Right lobe of liver (tissue), 6 donors: ENCODE results near the gene SMIM27. TPM values are rescaled to one million over a fixed set of nuclear protein-coding genes. Genes with fewer than 3 reads are reported as not detected.
"Not testable (repeated sequence)": the region's sequence is repeated elsewhere in the genome, so short reads cannot be mapped to it uniquely, and the experiment has no call there.

ENCODE experiments used
- ATAC-seq, 4 donors: fragments of 200-7000 bp; cut with Tn5 transposase; one replicate each; pipeline ENCODE4 v1.9.1; 2020; ENCODE audit warnings: mild to moderate bottlenecking in 4 of 4, moderate library complexity in 4 of 4
- DNase-seq, 3 donors: peaks; one replicate each; pipeline ENCODE4 v3.0.0-alpha.2; 2020
- H3K27ac ChIP-seq, 3 donors: fragments of 200-600 bp; one replicate each; pipeline ENCODE4 v1.8.0; 2022
- H3K27me3 ChIP-seq, 2 donors: fragments of 200-600 bp; one replicate each; pipeline ENCODE4 v1.8.0; 2022
- H3K36me3 ChIP-seq, 4 donors: fragments of 200-600 bp; sonication (generic) in 1 of 4; one replicate each; pipeline versions ENCODE4 v1.5.1 to v1.8.0; 2017 to 2022; ENCODE audit warnings: control low read depth in 1 of 4
- H3K4me1 ChIP-seq, 4 donors: fragments of 200-600 bp; sonication (generic) in 1 of 4; one replicate each; pipeline versions ENCODE4 v1.5.1 to v1.8.0; 2017 to 2022; ENCODE audit warnings: control low read depth in 1 of 4
- H3K4me3 ChIP-seq, 3 donors: fragments of 200-600 bp; one replicate each; pipeline ENCODE4 v1.8.0; 2022
- H3K9me3 ChIP-seq, 4 donors: fragments of 200-600 bp; sonication (generic) in 1 of 4; one replicate each; pipeline versions ENCODE4 v1.5.1 to v1.8.0; 2017 to 2022; ENCODE audit warnings: control low read depth in 1 of 4
- POLR2A ChIP-seq: fragments of 450-650 bp; IDR thresholded peaks from one replicate; pipeline ENCODE4 v1.6.1; 2017; ENCODE audit warnings: antibody characterized with exemption, mild to moderate bottlenecking
- WGBS: methylation state at CpG from one replicate; pipeline ENCODE4 v1.1.6; 2018; ENCODE audit warnings: low coverage, low lambda C conversion rate; ENCODE audit not compliant: insufficient coverage; ENCODE audit errors: missing lambda C conversion rate; 5-methylcytosine and 5-hydroxymethylcytosine counted together
- intact Hi-C, 2 donors: fragments of 100-400 bp; cut with DNase I; formaldehyde crosslinking; loops; one replicate each; pipeline versions ENCODE4 v1.11.2 to v1.14.1; 2022
- total RNA-seq, 6 experiments: library from RNA; depleted of rRNA in 2 of 6; stranded (reverse); fragments of >200 nt in 2 of 6; fragmentation: NEBNext Ultra II Directional in 3 of 6; extraction: Animal tissue kit (Norgen Biotek cat#: 25700) in 3 of 6; gene quantifications; one replicate each; pipeline versions ENCODE4 v1.1.0 to v1.2.4, GENCODE V29; 2016 to 2023
- TF ChIP-seq, protein P1 (sequence below), 4 donors: fragments of 200-600 bp in 3 of 4; fragments of 450-650 bp in 1 of 4; IDR thresholded peaks; one replicate each; pipeline versions ENCODE4 v1.5.1 to v1.8.0; 2016 to 2022; ENCODE audit warnings: antibody characterized with exemption in 4 of 4, mild to moderate bottlenecking in 2 of 4
- donor health status: DM: no; HTN: yes; CAD: no.
- donor health status: DM: no; HTN: no; CAD: no.
- donor health status: DM: no; HTN: no; CAD: no.
- donor health status: DM: no; HTN: yes; CAD: no.
- donor health status: DM: no; HTN: yes; CAD: no.

SMIM27 gene
- total RNA-seq, 6 experiments from 2014 or later = 0.49 to 7.4 (median 2.9) TPM

DNA sequence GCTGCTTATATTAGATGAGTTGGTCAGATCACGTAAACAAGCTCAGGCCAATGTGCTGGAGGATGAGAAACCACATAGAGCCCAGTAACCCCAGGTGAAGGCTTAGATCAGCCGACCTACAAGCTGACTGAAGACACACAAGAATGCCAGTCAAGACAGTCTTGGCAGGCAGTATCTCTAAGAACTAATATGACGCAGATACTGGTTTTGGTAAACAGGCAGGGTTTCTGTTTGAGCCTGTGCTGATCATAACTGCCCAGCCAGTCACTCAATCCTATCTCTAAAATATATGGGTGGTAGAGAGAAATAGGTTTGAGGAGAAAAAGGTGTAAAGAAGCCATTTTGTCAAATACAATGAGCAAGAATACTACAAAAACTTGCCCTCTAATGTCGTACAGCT is 18.3 kb upstream of the SMIM27 start:
- 96% methylated on average over 4 of the region's 4 CpGs for WGBS
- Histone ChIP-seq H3K27me3 (no peaks in the 10 kb centered on the region), H3K4me3 (no peak overlapping the region), H3K9me3 (no peaks in the 10 kb centered on the region), H3K27ac (no peak overlapping the region), H3K4me1 (no peaks in the 10 kb centered on the region), H3K36me3 (no peaks in the 10 kb centered on the region)
- intact Hi-C loops = no loop called here
- DNase-seq (no peak), ATAC-seq (no peak)
- TF ChIP-seq, protein P1, sequence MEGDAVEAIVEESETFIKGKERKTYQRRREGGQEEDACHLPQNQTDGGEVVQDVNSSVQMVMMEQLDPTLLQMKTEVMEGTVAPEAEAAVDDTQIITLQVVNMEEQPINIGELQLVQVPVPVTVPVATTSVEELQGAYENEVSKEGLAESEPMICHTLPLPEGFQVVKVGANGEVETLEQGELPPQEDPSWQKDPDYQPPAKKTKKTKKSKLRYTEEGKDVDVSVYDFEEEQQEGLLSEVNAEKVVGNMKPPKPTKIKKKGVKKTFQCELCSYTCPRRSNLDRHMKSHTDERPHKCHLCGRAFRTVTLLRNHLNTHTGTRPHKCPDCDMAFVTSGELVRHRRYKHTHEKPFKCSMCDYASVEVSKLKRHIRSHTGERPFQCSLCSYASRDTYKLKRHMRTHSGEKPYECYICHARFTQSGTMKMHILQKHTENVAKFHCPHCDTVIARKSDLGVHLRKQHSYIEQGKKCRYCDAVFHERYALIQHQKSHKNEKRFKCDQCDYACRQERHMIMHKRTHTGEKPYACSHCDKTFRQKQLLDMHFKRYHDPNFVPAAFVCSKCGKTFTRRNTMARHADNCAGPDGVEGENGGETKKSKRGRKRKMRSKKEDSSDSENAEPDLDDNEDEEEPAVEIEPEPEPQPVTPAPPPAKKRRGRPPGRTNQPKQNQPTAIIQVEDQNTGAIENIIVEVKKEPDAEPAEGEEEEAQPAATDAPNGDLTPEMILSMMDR (IDR thresholded peaks at IDR 0.05) = no peak
- TF ChIP-seq POLR2A = no peak

DNA sequence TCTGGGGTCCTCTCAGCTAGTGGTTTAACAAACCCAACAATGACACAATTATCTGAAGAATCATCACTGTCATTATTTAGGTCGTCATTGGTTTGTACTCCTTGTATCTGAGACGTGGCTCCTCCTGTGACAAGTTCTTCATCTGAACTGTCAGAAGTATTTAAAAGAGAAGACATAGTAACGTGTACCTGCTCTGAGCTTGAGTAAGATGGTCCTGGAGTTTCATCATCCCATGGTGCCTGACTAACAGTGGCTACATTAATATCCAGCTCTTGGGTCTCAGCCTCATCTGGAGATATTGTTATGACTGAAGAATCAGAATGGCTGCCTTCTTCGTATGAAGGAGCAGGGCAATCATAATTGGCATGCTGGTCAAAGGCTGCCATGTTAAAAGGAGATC is 9.1 kb upstream of the SMIM27 start:
- Histone ChIP-seq H3K27ac (no peak overlapping the region), H3K36me3 (peaks cover 0 to 31% (median 6%) of the 10 kb centered on the region in 4 donors), H3K27me3 (no peaks in the 10 kb centered on the region), H3K4me3 (no peak overlapping the region), H3K9me3 (no peaks in the 10 kb centered on the region), H3K4me1 (no peaks in the 10 kb centered on the region)
- WGBS = 82% methylated on average over 4 of the region's 4 CpGs
- DNase-seq (no peak), ATAC-seq (no peak)
- no peak for TF ChIP-seq POLR2A
- TF ChIP-seq, protein P1 (IDR thresholded peaks at IDR 0.05) = no peak
- intact Hi-C loops = no loop called here

DNA sequence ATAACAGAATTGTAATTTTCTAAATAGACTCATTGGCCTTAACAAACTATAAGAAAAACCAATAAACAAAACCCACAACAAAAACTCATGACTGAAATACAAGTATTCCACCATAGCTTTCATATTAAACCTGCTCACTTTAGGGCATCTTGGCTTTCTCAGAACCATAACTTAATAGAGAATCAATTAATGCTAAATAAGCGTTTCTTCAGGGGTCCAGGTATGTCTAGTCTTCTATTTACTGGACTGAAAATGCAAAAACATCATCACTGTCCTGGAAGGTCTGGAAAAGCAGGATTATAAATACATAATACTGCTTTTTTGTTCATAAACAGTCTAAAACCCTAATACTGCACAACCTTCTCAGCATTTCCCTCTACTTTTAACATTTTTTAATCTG is 6.2 kb upstream of the SMIM27 start:
- H3K4me3 ChIP-seq = no peak overlapping the region
- ATAC-seq = no peak
- intact Hi-C loops = no loop called here

DNA sequence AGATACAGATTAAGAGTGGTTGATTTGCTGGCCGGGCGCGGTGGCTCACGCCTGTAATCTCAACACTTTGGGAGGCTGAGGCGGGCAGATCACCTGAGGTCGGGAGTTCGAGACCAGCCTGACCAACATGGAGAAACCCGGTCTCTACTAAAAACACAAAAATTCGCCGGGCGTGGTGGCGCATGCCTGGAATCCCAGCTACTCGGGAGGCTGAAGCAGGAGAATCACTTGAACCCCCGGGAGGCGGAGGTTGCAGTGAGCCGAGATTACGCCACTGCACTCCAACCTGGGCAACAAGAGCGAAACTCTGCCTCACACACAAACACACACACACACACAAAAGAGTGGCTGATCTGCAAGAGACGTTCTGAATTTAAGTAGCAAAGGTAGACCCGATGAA is 3.9 kb upstream of the SMIM27 start:
- WGBS = 98% methylated on average over 18 of the region's 20 CpGs

More for the DNA sequence above, 6.2 kb upstream of the SMIM27 start:
- TF ChIP-seq POLR2A = no peak
- TF ChIP-seq, protein P1 (IDR thresholded peaks at IDR 0.05) = no peak
- Histone ChIP-seq H3K27ac (no peak overlapping the region), H3K36me3 (peaks cover 0 to 31% (median 6%) of the 10 kb centered on the region in 4 donors), H3K4me1 (peaks cover 0 to 8% (median 4%) of the 10 kb centered on the region in 4 donors), H3K27me3 (no peaks in the 10 kb centered on the region), H3K9me3 (no peaks in the 10 kb centered on the region)
- WGBS = 92% methylated on average over 1 of the region's 1 CpG
- no peak for DNase-seq

DNA sequence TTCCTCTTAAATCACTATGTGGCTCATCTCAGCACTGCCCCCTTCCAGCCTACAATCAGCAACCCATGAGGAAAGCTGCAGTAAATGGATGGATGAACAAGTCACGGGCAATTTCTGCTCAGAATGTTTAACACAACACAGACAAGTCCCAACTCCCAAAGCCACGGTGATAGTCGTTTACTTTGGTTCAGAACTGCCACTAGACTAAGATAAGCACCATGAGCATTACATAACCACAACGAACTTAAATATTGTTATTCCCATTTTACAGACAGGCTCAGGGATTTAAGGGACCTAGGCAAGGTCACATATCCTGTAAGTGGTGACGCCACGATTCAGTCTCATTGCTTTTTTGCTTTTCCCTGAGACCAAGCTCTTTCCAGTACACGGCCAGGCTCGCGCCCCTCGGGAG is 2.0 kb upstream of the SMIM27 start:
- TF ChIP-seq, protein P1 (IDR thresholded peaks at IDR 0.05) = no peak
- TF ChIP-seq POLR2A = no peak
- peaks cover 0 to 13% (median 6%) of the 10 kb centered on the region in 4 donors for H3K4me1 ChIP-seq
- no peaks in the 10 kb centered on the region for H3K27me3 ChIP-seq
- H3K36me3 ChIP-seq = no peaks in the 10 kb centered on the region
- DNase-seq (no peak), ATAC-seq (no peak)
- H3K27ac ChIP-seq = peak overlapping the region; percentile 96 to 99 (median 98)
- peak overlapping the region; percentile 81 to 89 (median 84) for H3K4me3 ChIP-seq
- intact Hi-C loops = no loop called here
- H3K9me3 ChIP-seq = no peaks in the 10 kb centered on the region
- WGBS = 7% methylated on average over 6 of the region's 10 CpGs

More for the DNA sequence above, 3.9 kb upstream of the SMIM27 start:
- H3K27ac ChIP-seq, intact Hi-C loops, DNase-seq, H3K9me3 ChIP-seq, H3K27me3 ChIP-seq, H3K4me3 ChIP-seq, ATAC-seq: not testable (repeated sequence)
- peaks cover 0 to 12% (median 5%) of the 10 kb centered on the region in 4 donors for H3K4me1 ChIP-seq
- peaks cover 0 to 10% (median 0%) of the 10 kb centered on the region in 4 donors for H3K36me3 ChIP-seq
